Muscle of leg (tissue), 16 donors: ENCODE measurements around the gene CBFA2T3. TPM values are rescaled to one million over a fixed set of nuclear protein-coding genes. Genes with fewer than 3 reads are reported as not detected.

ENCODE experiments used
- DNase-seq: peaks from one replicate; pipeline ENCODE4 v3.0.0; 2013
- H3K27ac ChIP-seq: one replicate; pipeline ENCODE4 v1.5.1; 2013; ENCODE audit warnings: mild to moderate bottlenecking, low read length, control low read depth
- H3K27me3 ChIP-seq: one replicate; pipeline ENCODE4 v1.6.1; 2013; ENCODE audit warnings: low read length; ENCODE audit not compliant: control insufficient read depth, insufficient read depth
- H3K36me3 ChIP-seq: one replicate; pipeline ENCODE4 v1.6.1; 2013; ENCODE audit warnings: low read length; ENCODE audit not compliant: control insufficient read depth, insufficient read depth
- H3K4me1 ChIP-seq: one replicate; pipeline ENCODE4 v1.6.1; 2013; ENCODE audit warnings: low read length; ENCODE audit not compliant: control insufficient read depth, insufficient read depth
- H3K4me3 ChIP-seq: one replicate; pipeline ENCODE4 v1.5.1; 2013; ENCODE audit warnings: low read length, control low read depth
- H3K9me3 ChIP-seq: replicated peaks from 2 replicates; pipeline ENCODE4 v1.6.1; 2013; ENCODE audit warnings: low read depth, low read length; ENCODE audit not compliant: control insufficient read depth
- WGBS: methylation state at CpG from one replicate; pipeline ENCODE4 v1.1.5; 2013; ENCODE audit warnings: missing lambda C conversion rate; ENCODE audit not compliant: insufficient coverage; 5-methylcytosine and 5-hydroxymethylcytosine counted together
- long read RNA-seq, 11 donors: transcript quantifications; one replicate each; lab custom pipeline, GENCODE V29; 2026
- polyA plus RNA-seq, 8 donors: library from polyadenylated mRNA; unstranded; fragments of 120-200 nt; gene quantifications; one replicate each; pipeline versions ENCODE4 v1.2.1 to v1.2.3, GENCODE V29; 2013; ENCODE audit warnings: inconsistent platforms in 1 of 8, low replicate concordance in 1 of 8; ENCODE audit not compliant: insufficient read length in 8 of 8, insufficient read depth in 1 of 8
- total RNA-seq: library from RNA; stranded (reverse); fragments of 120-200 nt; gene quantifications from one replicate; pipeline ENCODE4 v1.2.4, GENCODE V29; 2013

Gene CBFA2T3
- 3.8 TPM for total RNA-seq
- 10 to 100 TPM; 13.2 to 23.0 (median 18.6) TPM for polyA plus RNA-seq
- long read RNA-seq, donor 1, partial matches to known transcripts: 0 of 1 reads
- long read RNA-seq, donor 1, other reads (novel, unspliced or antisense): 0 of 1 reads
- long read RNA-seq, donor 2: 0 reads
- long read RNA-seq, donor 3, full-length matches to known transcripts: 3 of 3 reads
- long read RNA-seq, donor 3, partial matches to known transcripts: 0 of 3 reads
- long read RNA-seq, donor 3, other reads (novel, unspliced or antisense): 0 of 3 reads
- long read RNA-seq, donor 4, partial matches to known transcripts: 0 of 1 reads
- long read RNA-seq, donor 4, other reads (novel, unspliced or antisense): 0 of 1 reads
- long read RNA-seq, donor 5, full-length matches to known transcripts: 2 of 2 reads
- long read RNA-seq, donor 5, partial matches to known transcripts: 0 of 2 reads
- long read RNA-seq, donor 5, other reads (novel, unspliced or antisense): 0 of 2 reads
- long read RNA-seq, donor 6: 0 reads
- long read RNA-seq, donor 7: 0 reads
- long read RNA-seq, donor 8: 0 reads
- long read RNA-seq, donor 9, partial matches to known transcripts: 0 of 1 reads
- long read RNA-seq, donor 9, other reads (novel, unspliced or antisense): 0 of 1 reads
- long read RNA-seq, donor 10: 0 reads
- long read RNA-seq, donor 11, full-length matches to known transcripts: 4 of 4 reads
- long read RNA-seq, donor 11, partial matches to known transcripts: 0 of 4 reads
- long read RNA-seq, donor 11, other reads (novel, unspliced or antisense): 0 of 4 reads

DNA sequence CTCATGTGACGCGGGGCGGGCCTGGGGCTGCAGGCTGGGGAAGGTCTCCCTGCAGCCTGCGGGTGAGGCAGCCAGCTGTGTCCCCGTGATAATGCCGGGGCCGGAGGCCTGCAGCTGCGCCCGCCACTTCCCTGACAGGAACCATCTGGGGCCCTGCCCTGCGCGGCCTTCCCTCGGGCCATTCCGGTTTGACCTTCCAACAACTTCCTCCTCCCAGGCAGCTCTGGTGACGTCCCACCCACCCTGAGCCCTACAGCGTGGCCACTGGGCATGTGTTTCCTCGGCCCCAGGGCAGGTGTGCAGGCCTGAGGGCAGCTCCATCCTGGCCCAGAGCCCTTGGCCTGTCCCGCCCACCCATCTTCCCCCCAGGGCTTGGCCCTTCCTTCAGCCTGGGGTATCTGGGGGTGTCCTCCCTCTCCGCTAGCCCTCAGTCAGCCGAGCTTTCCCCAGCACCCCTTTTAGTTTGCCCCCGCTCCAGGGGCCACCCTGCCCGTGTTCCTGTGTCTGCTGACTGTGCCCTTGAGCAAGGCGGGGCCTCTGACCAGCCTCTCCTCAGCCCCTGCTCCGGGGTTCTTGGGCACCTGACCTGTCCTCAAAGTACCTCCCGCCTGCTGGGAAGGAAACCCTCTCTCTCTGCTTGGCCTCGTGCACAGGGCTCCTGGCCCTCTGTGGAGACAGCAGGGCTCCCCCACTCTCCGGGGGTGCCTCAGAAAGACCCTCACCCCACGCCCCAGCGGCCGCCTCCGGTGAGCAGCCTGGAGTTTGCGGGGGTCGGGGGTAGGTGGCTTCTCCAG lies at the start of gene CBFA2T3:
TSS of gene CBFA2T3 (minus strand) at position 190 of the 794 bp plus-strand sequence. CDS start 400 bp downstream, outside the sequence.
- H3K4me3 ChIP-seq: peak within 1 kb of the TSS; percentile 13
- H3K36me3 ChIP-seq: no peaks in the 10 kb centered on the region
- H3K27ac ChIP-seq: no peak within 1 kb of the TSS
- H3K9me3 ChIP-seq: no peaks in the 10 kb centered on the region
- H3K27me3 ChIP-seq: peaks cover 31% of the 10 kb centered on the region
- peaks cover 43% of the 10 kb centered on the region for H3K4me1 ChIP-seq
- WGBS: 40% methylated on average over 29 of the region's 32 CpGs
- peak; percentile 87 for DNase-seq

DNA sequence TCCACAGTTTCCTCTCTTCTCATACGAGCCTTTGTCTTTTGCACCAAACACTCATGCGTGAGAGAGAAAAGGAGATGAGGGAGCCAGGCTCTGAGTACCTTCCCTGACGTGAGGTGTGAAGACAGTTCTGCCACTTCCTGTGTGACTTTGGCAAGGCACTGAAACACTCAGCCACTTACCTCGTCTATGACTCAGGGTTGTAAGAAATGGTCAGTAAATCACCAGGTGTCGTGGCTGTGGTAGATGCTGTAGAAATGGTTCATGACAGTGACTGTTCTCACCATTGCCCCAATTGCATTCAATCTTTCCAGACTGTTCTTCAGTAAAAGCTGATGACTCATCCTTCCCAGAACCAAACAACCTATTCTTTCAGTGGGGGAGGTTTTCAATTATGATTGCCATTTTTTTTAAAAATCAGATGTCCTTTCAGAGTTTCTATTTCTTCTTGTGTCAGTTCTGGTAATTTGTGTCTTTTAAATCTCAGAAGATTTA lies 49.2 kb upstream of the CBFA2T3 start:
- Histone ChIP-seq H3K36me3 (no peaks in the 10 kb centered on the region), H3K27me3 (peaks cover 24% of the 10 kb centered on the region), H3K9me3 (peaks cover 6% of the 10 kb centered on the region), H3K4me3 (no peak overlapping the region), H3K27ac (no peak overlapping the region), H3K4me1 (no peaks in the 10 kb centered on the region)
- WGBS: 80% methylated on average over 1 of the region's 5 CpGs
- DNase-seq: no peak

DNA sequence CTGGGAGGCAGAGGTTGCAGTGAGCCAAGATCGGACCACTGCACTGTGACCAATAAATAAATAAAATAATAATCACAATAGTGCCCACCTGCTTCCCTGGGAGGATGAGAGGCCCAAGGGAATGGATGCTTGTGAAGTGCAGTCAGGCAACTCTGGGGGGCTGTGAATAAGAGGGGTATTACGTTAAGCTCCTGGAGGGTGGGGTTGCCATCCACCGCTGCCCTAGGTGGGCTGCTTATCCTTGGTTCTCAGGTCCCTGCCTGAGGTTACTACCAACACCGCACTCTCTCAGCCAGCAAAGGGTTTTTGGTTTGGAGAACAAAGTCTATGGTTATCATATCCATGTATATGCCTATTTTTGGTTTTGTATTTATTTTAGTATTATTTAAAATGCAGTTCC lies 48.6 kb upstream of the CBFA2T3 start:
- H3K36me3 ChIP-seq: no peaks in the 10 kb centered on the region
- DNase-seq: no peak
- H3K27ac ChIP-seq: no peak overlapping the region
- no CpG with 5 or more reads among the region's 4 CpGs for WGBS
- H3K9me3 ChIP-seq: peaks cover 6% of the 10 kb centered on the region
- no peaks in the 10 kb centered on the region for H3K4me1 ChIP-seq
- peaks cover 24% of the 10 kb centered on the region for H3K27me3 ChIP-seq
- no peak overlapping the region for H3K4me3 ChIP-seq

DNA sequence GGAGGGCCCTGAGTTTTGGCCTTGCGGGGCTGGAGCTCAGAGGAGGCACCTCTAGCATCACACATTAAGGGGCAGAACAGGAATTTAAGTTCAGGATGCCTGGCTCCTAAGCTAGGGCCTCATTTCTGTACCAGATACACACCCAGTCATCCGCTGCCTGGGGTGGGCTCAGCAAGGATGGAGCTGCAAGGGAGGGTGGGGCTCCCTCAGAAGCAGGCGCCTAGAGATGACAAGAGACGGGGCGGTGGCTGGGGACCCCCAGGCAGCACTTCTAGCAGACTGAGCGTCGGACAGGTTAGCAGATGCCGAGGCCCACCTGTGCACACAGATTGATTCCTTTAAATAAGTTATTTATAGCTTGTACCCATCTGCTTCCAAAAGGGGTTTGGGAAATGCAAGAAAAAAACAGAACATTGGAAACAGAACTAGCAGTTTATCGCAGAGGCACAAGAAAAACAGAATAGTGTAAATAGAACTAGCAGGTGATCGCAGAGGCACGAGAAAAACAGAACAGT lies 47.6 kb upstream of the CBFA2T3 start:
- H3K4me3 ChIP-seq: no peak overlapping the region
- H3K36me3 ChIP-seq: no peaks in the 10 kb centered on the region
- H3K9me3 ChIP-seq: peaks cover 6% of the 10 kb centered on the region
- no peak for DNase-seq
- WGBS: 76% methylated on average over 3 of the region's 11 CpGs
- no peak overlapping the region for H3K27ac ChIP-seq
- H3K4me1 ChIP-seq: no peaks in the 10 kb centered on the region
- peaks cover 27% of the 10 kb centered on the region for H3K27me3 ChIP-seq

DNA sequence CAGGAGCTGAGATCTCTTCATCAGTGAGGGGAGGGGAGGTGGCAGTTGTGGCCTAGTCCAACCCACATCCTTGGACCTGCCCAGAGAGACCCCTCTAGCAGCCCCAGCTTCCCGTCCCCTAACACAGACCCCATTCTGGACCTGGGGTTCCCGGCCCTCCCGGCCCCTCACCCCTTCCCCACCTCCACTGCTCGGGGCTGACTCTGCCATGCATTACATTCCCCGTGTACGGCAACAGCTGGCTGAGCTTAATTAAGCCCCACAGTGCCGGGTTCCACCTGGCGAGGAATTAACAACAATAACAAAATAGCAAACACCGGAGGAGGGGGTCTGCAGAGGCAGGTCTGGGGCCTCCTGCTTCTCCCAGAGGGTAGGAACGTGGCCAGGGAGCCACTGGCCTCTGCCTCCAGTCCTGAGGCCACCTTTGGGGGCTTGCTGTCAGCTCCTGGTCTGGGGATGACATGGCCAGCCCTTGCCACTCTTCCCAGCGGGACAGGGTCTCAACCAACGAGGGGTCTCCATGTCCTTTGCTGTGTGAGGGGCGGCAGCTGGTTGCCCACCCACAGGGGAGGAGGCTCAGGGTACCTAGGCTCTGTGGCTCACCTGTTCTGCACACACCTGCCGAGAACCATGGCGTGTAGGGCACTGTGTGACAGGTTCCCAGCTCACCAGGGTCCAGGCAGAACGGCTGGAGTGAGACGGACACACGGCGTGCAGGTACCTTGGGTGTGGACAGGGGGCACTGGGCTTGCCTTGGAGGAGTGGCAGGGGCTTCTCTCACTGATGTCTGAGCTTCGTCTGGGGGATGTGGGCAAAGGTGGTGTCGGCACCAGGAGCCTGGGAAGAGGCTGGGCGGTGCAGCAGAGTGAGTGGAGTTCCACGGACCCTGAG lies 46.9 kb upstream of the CBFA2T3 start:
- Histone ChIP-seq H3K27me3 (peaks cover 30% of the 10 kb centered on the region), H3K36me3 (no peaks in the 10 kb centered on the region), H3K4me3 (no peak overlapping the region), H3K27ac (no peak overlapping the region), H3K4me1 (no peaks in the 10 kb centered on the region), H3K9me3 (peaks cover 6% of the 10 kb centered on the region)
- WGBS: 61% methylated on average over 16 of the region's 23 CpGs
- no peak for DNase-seq

DNA sequence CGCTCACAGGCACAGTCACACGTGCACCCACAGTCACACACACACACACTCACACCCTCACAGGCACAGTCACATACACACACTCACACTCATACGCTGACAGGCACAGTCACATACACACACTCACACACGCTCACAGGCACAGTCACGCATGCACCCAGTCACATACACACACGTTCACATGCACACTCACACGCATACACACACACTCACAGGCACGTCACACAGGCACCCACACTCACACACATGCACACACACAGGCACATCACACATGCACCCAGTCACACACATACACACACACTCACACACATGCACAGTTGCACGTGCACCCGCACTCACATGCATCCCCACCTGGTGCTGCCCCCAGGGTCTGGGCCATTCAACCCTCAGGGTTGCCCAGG lies 46.1 kb upstream of the CBFA2T3 start:
- no peaks in the 10 kb centered on the region for H3K4me1 ChIP-seq
- DNase-seq: no peak
- WGBS: 80% methylated on average over 10 of the region's 10 CpGs
- H3K4me3 ChIP-seq: no peak overlapping the region
- peaks cover 34% of the 10 kb centered on the region for H3K27me3 ChIP-seq
- no peaks in the 10 kb centered on the region for H3K36me3 ChIP-seq
- H3K27ac ChIP-seq: no peak overlapping the region
- peaks cover 6% of the 10 kb centered on the region for H3K9me3 ChIP-seq

DNA sequence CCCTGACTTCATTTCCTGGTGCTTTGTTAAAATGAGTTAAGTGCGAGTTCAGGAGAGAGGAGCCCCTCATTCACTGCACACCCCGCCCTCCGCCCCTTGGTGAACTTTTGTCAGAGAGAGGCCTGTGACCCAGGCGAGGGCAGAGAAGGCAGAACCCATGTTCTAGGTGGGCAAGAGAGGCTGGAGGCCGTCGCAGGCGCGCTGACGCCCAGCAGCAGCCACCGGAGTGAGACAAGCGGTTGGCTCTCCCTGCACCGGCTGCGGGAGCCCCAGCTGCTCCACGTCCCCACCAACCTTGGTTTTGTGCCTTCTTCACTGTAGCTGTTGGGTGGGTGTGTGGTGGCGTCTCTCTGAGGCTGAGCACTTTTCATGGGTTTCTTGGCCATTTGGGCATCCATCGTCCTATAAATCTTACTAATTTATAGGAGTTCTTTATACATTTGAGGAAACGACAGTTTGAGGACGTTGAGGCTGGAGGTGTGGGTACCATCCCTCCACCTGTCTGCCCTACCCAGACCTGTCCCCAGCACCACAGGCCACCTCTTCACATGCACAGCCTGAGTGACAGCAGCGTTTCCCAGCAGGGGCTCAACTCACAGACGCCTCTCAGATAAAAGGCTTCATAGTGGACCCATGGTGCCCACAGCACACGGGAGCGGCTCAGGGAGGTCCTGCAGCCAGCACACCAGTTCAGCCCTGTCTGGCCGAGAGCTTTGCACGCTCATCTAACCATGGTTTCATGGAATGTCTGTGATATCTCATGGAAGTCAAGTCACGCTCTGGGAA lies 45.2 kb upstream of the CBFA2T3 start:
- Histone ChIP-seq H3K36me3 (no peaks in the 10 kb centered on the region), H3K27ac (no peak overlapping the region), H3K9me3 (peaks cover 6% of the 10 kb centered on the region), H3K4me3 (no peak overlapping the region), H3K4me1 (no peaks in the 10 kb centered on the region), H3K27me3 (peaks cover 34% of the 10 kb centered on the region)
- 68% methylated on average over 15 of the region's 25 CpGs for WGBS
- no peak for DNase-seq

DNA sequence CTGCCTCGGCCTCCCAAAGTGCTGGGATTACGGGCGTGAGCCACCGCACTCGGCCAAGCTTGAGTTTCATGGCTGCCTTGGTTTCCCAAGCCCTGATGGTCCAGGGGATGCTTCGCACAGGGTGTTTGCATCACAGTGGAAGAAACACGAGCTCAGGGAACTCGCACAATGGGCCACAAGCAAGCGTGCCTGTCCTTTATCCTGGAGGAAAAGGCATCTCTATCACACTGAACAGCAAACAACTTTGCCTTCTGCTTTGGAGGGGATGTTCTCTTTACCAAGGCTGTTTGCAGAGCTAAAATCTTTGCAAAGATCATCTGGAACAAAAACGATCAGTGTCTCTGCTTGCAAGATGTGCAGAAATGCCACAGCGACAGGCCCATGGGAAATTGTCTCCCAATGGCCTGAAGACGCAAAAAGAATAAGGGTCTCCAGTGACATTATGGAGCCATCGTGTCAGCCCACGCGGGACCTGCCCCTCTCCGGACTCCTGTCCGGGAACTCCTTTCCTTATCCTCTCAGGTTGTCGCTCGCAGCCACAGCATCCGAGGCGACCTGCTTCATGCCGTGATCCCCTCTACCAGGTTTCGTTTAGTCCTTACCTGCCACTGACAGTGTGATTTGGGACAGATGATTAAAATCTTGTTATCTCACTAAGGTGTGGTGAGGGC lies 44.1 kb upstream of the CBFA2T3 start:
- WGBS: 88% methylated on average over 12 of the region's 23 CpGs
- DNase-seq: no peak
- Histone ChIP-seq H3K4me3 (no peak overlapping the region), H3K27me3 (peaks cover 33% of the 10 kb centered on the region), H3K27ac (no peak overlapping the region), H3K36me3 (no peaks in the 10 kb centered on the region), H3K9me3 (peaks cover 2% of the 10 kb centered on the region), H3K4me1 (no peaks in the 10 kb centered on the region)
